ENCODE data around the gene DUSP3. TPM values are rescaled to one million over a fixed set of nuclear protein-coding genes. Genes with fewer than 3 reads are reported as not detected.

Gene DUSP3
- total and polyA plus RNA-seq, 2 of the 13 experiments (the other 11 are each of a cell fraction or from before 2014, with no cell fraction given), result 60.0 to 71.5 TPM

DNA sequence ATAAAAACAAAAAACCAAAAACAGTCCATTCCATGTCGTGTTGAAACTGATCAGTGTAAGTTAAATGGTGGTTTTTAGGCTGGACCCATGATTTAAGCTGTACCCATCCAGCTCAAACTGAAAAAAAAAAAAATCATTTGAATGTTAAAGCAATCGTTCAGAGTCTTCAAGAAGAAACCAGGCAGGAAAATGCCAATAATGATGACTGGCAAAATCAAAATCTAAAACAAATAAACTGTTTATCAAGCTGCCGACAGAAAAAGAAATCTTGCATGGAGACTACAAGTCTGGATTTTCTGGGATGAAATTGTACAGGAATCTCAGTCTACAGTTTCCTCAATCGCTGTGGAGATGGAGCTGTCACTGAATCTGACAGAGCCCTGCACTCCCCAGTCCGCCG lies 60.9 kb downstream of the DUSP3 start:
- 45% methylated on average over 6 of the region's 6 CpGs for WGBS (ENCODE audit: low lambda C conversion rate)
- in situ Hi-C loops (cut with HindIII; ENCODE audit: extremely low pct_ligation_motif_present, low pct_unique_long_range_greater_than_20kb) (no loop called here), intact Hi-C loops (cut with micrococcal nuclease; ENCODE audit: unreplicated experiment) (no loop called here)
- no peak overlapping the region for H3K4me3 ChIP-seq (replicated peaks in 1 of 3; ENCODE audit: insufficient read depth in 1 of 3, low read depth in 2 of 3, low read length in 3 of 3)
- H3K4me2 ChIP-seq (ENCODE audit: low read depth, low read length), result no peak overlapping the region
- no peaks in the 10 kb centered on the region for H3K9me3 ChIP-seq (ENCODE audit: low read length)
- DNase-seq (ENCODE audit: low spot score) (no peak), ATAC-seq (no peak), FAIRE-seq (no peak)
- no peak overlapping the region for H3K27ac ChIP-seq (ENCODE audit: extremely low read length, insufficient read depth, low read length)
- no peaks in the 10 kb centered on the region for H3K79me2 ChIP-seq (ENCODE audit: insufficient read depth, low read length)
- no peak overlapping the region for H2AFZ ChIP-seq (ENCODE audit: low read length)
- peaks cover 5 to 67% of the 10 kb centered on the region in 2 experiments; a peak in 4 of 5 replicates for H3K27me3 ChIP-seq (ENCODE audit: control insufficient read depth in 1 of 2, insufficient read depth in 2 of 2, low read length in 2 of 2)
- H3K9ac ChIP-seq (ENCODE audit: insufficient read depth, low read depth, low read length), result no peak overlapping the region
- CTCF ChIA-PET (ENCODE audit: low intra/inter-chr PET ratio, low total read pairs), result no interaction called here
- no TSS peak for BruUV-seq (replicated peaks)
- H3K4me1 ChIP-seq (ENCODE audit: insufficient read depth, low read length), result peaks cover 30% of the 10 kb centered on the region
- no peaks in the 10 kb centered on the region for H4K20me1 ChIP-seq (ENCODE audit: insufficient read depth, low read length)
- no peaks in the 10 kb centered on the region for H3K36me3 ChIP-seq (replicated peaks in 1 of 2; ENCODE audit: control insufficient read depth in 1 of 2, insufficient read depth in 2 of 2, low read length in 2 of 2)
- POLR2A ChIA-PET, result no interaction called here
- TF ChIP-seq CC2D1A (CRISPR knock-in tag; IDR thresholded peaks at IDR 0.05), result no peak
- TF ChIP-seq, protein P1, sequence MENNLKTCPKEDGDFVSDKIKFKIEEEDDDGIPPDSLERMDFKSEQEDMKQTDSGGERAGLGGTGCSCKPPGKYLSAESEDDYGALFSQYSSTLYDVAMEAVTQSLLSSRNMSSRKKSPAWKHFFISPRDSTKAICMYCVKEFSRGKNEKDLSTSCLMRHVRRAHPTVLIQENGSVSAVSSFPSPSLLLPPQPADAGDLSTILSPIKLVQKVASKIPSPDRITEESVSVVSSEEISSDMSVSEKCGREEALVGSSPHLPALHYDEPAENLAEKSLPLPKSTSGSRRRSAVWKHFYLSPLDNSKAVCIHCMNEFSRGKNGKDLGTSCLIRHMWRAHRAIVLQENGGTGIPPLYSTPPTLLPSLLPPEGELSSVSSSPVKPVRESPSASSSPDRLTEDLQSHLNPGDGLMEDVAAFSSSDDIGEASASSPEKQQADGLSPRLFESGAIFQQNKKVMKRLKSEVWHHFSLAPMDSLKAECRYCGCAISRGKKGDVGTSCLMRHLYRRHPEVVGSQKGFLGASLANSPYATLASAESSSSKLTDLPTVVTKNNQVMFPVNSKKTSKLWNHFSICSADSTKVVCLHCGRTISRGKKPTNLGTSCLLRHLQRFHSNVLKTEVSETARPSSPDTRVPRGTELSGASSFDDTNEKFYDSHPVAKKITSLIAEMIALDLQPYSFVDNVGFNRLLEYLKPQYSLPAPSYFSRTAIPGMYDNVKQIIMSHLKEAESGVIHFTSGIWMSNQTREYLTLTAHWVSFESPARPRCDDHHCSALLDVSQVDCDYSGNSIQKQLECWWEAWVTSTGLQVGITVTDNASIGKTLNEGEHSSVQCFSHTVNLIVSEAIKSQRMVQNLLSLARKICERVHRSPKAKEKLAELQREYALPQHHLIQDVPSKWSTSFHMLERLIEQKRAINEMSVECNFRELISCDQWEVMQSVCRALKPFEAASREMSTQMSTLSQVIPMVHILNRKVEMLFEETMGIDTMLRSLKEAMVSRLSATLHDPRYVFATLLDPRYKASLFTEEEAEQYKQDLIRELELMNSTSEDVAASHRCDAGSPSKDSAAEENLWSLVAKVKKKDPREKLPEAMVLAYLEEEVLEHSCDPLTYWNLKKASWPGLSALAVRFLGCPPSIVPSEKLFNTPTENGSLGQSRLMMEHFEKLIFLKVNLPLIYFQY (CRISPR knock-in tag; IDR thresholded peaks at IDR 0.05; ENCODE audit: borderline replicate concordance), result no peak
- no peak for TF ChIP-seq SPEN (CRISPR knock-in tag; IDR thresholded peaks at IDR 0.05; ENCODE audit: low read depth)
- no peak for TF ChIP-seq SP5 (CRISPR knock-in tag; IDR thresholded peaks at IDR 0.05; ENCODE audit: borderline replicate concordance, low read depth)
- peak; percentile 39; the same call in 1 of the 2 replicates for TF ChIP-seq NFE2L2 (IDR thresholded peaks at IDR 0.05; ENCODE audit: low read length)
- TF ChIP-seq DR1 (CRISPR knock-in tag; IDR thresholded peaks at IDR 0.05), result no peak
- no peak for TF ChIP-seq ZFP82 (CRISPR knock-in tag; IDR thresholded peaks at IDR 0.05; ENCODE audit: borderline replicate concordance)
- no peak for TF ChIP-seq HES4 (CRISPR knock-in tag; IDR thresholded peaks at IDR 0.05; ENCODE audit: borderline replicate concordance)
- TF ChIP-seq, protein P2, sequence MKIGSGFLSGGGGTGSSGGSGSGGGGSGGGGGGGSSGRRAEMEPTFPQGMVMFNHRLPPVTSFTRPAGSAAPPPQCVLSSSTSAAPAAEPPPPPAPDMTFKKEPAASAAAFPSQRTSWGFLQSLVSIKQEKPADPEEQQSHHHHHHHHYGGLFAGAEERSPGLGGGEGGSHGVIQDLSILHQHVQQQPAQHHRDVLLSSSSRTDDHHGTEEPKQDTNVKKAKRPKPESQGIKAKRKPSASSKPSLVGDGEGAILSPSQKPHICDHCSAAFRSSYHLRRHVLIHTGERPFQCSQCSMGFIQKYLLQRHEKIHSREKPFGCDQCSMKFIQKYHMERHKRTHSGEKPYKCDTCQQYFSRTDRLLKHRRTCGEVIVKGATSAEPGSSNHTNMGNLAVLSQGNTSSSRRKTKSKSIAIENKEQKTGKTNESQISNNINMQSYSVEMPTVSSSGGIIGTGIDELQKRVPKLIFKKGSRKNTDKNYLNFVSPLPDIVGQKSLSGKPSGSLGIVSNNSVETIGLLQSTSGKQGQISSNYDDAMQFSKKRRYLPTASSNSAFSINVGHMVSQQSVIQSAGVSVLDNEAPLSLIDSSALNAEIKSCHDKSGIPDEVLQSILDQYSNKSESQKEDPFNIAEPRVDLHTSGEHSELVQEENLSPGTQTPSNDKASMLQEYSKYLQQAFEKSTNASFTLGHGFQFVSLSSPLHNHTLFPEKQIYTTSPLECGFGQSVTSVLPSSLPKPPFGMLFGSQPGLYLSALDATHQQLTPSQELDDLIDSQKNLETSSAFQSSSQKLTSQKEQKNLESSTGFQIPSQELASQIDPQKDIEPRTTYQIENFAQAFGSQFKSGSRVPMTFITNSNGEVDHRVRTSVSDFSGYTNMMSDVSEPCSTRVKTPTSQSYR (CRISPR knock-in tag; IDR thresholded peaks at IDR 0.05; ENCODE audit: borderline replicate concordance), result no peak
- no peak for TF ChIP-seq THAP9 (CRISPR knock-in tag; IDR thresholded peaks at IDR 0.05; ENCODE audit: borderline replicate concordance)
- TF ChIP-seq MAFK (conservative IDR thresholded peaks at IDR 0.05 in 1 of 2, IDR thresholded peaks at IDR 0.05 in 1 of 2; ENCODE audit: low read length in 2 of 2), result peak; percentile 63 to 73
- TF ChIP-seq ZFP90 (CRISPR knock-in tag; IDR thresholded peaks at IDR 0.05; ENCODE audit: borderline replicate concordance), result no peak
- no peak for TF ChIP-seq HNRNPK (IDR thresholded peaks at IDR 0.05; ENCODE audit: low read depth, low read length, poor library complexity, severe bottlenecking)
- peak; percentile 58 for TF ChIP-seq MAFF (IDR thresholded peaks at IDR 0.05; ENCODE audit: low read depth, low read length)
- no peak for TF ChIP-seq ZMYM4 (CRISPR knock-in tag; IDR thresholded peaks at IDR 0.05)
